ENCODE results near the gene CARD9.

CARD9 gene

GRCh38 chr9:136401173-136401922, 27.9 kb upstream of the CARD9 start:
- DNase-seq (ENCODE audit: low read depth): no peak

- DNase-seq (ENCODE audit: low read depth): peak; percentile 83
These were observed 26.8 kb upstream of the CARD9 start, which contains the start of gene SNAPC4 for GRCh38 chr9:136400038-136400834. TSS of gene SNAPC4 (minus strand) at chr9:136400170. CDS start at chr9:136398428, 1,742 bp downstream.

GRCh38 chr9:136399176-136400037, 25.9 kb upstream of the CARD9 start:
- DNase-seq (ENCODE audit: low read depth): no peak

GRCh38 chr9:136398286-136398685, 24.8 kb upstream of the CARD9 start:
- no peak for DNase-seq (ENCODE audit: low read depth)

- DNase-seq (ENCODE audit: low read depth): no peak
These were observed 24.2 kb upstream of the CARD9 start for GRCh38 chr9:136397643-136398042.

- no peak for DNase-seq (ENCODE audit: low read depth)
These were observed 22.7 kb upstream of the CARD9 start for GRCh38 chr9:136396219-136396515.

- no peak for DNase-seq (ENCODE audit: low read depth)
These were observed 22.1 kb upstream of the CARD9 start for GRCh38 chr9:136395345-136396218.

GRCh38 chr9:136395020-136395340, 21.5 kb upstream of the CARD9 start:
- DNase-seq (ENCODE audit: low read depth): no peak

- DNase-seq (ENCODE audit: low read depth): no peak
These were observed 21.0 kb upstream of the CARD9 start for GRCh38 chr9:136394312-136395019.

GRCh38 chr9:136393531-136393930, 20.1 kb upstream of the CARD9 start:
- DNase-seq (ENCODE audit: low read depth): no peak

- DNase-seq (ENCODE audit: low read depth): no peak
These were observed 19.3 kb upstream of the CARD9 start for GRCh38 chr9:136392538-136393449.

GRCh38 chr9:136391737-136392537, 18.5 kb upstream of the CARD9 start:
- DNase-seq (ENCODE audit: low read depth): no peak

- no peak for DNase-seq (ENCODE audit: low read depth)
These were observed 15.9 kb upstream of the CARD9 start for GRCh38 chr9:136389396-136389795.

GRCh38 chr9:136387217-136387616, 13.7 kb upstream of the CARD9 start:
- no peak for DNase-seq (ENCODE audit: low read depth)

GRCh38 chr9:136386018-136386417, 12.5 kb upstream of the CARD9 start:
- no peak for DNase-seq (ENCODE audit: low read depth)

GRCh38 chr9:136385015-136385414, 11.5 kb upstream of the CARD9 start:
- DNase-seq (ENCODE audit: low read depth): no peak

- no peak for DNase-seq (ENCODE audit: low read depth)
These were observed 10.0 kb upstream of the CARD9 start for GRCh38 chr9:136383436-136383835.

GRCh38 chr9:136381966-136382513, 8.6 kb upstream of the CARD9 start:
- DNase-seq (ENCODE audit: low read depth): no peak

GRCh38 chr9:136381311-136381710, 7.8 kb upstream of the CARD9 start:
- DNase-seq (ENCODE audit: low read depth): no peak

All from stimulated activated CD8-positive, alpha-beta memory T cell treated with anti-CD3 and anti-CD28 coated beads, Interleukin-4, amount 100 ng/mL, for 24 hours (primary cell).